H1 (cell line): ENCODE data around the gene TRPM6. TPM values are rescaled to one million over a fixed set of nuclear protein-coding genes. Genes with fewer than 3 reads are reported as not detected.

ENCODE experiments used
- CTCF ChIA-PET: fragments of 300-600 bp; sonication (Branson Sonifier 250); formaldehyde crosslinking; loops from one replicate; lab custom pipeline; 2021; ENCODE audit not compliant: partially characterized antibody; lab: Charles Lee
- POLR2A ChIA-PET: fragments of 300-600 bp; sonication (Branson Sonifier 250); formaldehyde crosslinking; loops from one replicate; lab custom pipeline; 2021; ENCODE audit warnings: inconsistent platforms; ENCODE audit not compliant: partially characterized antibody; lab: Charles Lee
- DNase-seq, 2 experiments: peaks; one replicate each; pipeline versions ENCODE4 v3.0.0 to v3.0.0-alpha.2; 2010 to 2022; ENCODE audit warnings: low spot score in 2 of 2, low read depth in 1 of 2, mixed read lengths in 1 of 2
- FAIRE-seq: peaks from 2 replicates; lab custom pipeline; 2011; peaks lifted over from hg19 to GRCh38; lab: Jason Lieb, UNC
- H2AFZ ChIP-seq: 2 replicates; pipeline ENCODE4 v1.8.1; 2012; ENCODE audit warnings: low read length, inconsistent platforms
- H2AK5ac ChIP-seq: 2 replicates; pipeline ENCODE4 v1.6.1; 2013; ENCODE audit warnings: low read depth, low read length
- H2BK120ac ChIP-seq: replicated peaks from 2 replicates; pipeline ENCODE3; 2013; ENCODE audit warnings: low read depth, low read length, inconsistent platforms
- H2BK12ac ChIP-seq: 2 replicates; pipeline ENCODE4 v1.6.1; 2013; ENCODE audit warnings: low read depth, low read length
- H2BK15ac ChIP-seq: 2 replicates; pipeline ENCODE4 v1.6.1; 2013; ENCODE audit warnings: low read length
- H2BK20ac ChIP-seq: 2 replicates; pipeline ENCODE4 v1.6.1; 2013; ENCODE audit warnings: low read length
- H2BK5ac ChIP-seq: 2 replicates; pipeline ENCODE4 v1.6.1; 2013; ENCODE audit warnings: low read depth, low read length
- H3K14ac ChIP-seq: 2 replicates; pipeline ENCODE4 v1.6.1; 2013; ENCODE audit warnings: inconsistent platforms; ENCODE audit not compliant: insufficient read length
- H3K18ac ChIP-seq: 2 replicates; pipeline ENCODE4 v1.6.1; 2013; ENCODE audit warnings: low read length; ENCODE audit errors: extremely low read depth
- H3K23ac ChIP-seq: 2 replicates; pipeline ENCODE4 v1.6.1; 2013; ENCODE audit warnings: inconsistent platforms; ENCODE audit not compliant: insufficient read length
- H3K23me2 ChIP-seq: 2 replicates; pipeline ENCODE4 v1.6.1; 2013; ENCODE audit warnings: low read depth, low read length
- H3K27ac ChIP-seq: 2 replicates; pipeline ENCODE4 v1.6.1; 2011; ENCODE audit warnings: low read depth, low read length, inconsistent platforms
- H3K27me3 ChIP-seq, 4 experiments: replicated peaks in 1 of 4; 1 replicate in 1 of 4; 2 replicates in 3 of 4; pipeline versions ENCODE4 v1.6.1 to v1.8.1; 2011 to 2013; ENCODE audit warnings: low read length in 3 of 4, mild to moderate bottlenecking in 3 of 4, inconsistent platforms in 2 of 4, mixed read lengths in 2 of 4, moderate library complexity in 1 of 4; ENCODE audit not compliant: control insufficient read depth in 3 of 4, insufficient read depth in 3 of 4; ENCODE audit errors: extremely low read depth in 1 of 4
- H3K36me3 ChIP-seq, 4 experiments: 2 replicates each; pipeline versions ENCODE4 v1.6.1 to v1.8.1; 2011 to 2013; ENCODE audit warnings: mild to moderate bottlenecking in 4 of 4, low read length in 3 of 4, moderate library complexity in 2 of 4, control low read depth in 1 of 4, inconsistent platforms in 1 of 4; ENCODE audit not compliant: insufficient read depth in 4 of 4, control insufficient read depth in 2 of 4
- H3K4ac ChIP-seq: replicated peaks from 2 replicates; pipeline ENCODE3; 2013; ENCODE audit warnings: low read length, low read depth, mixed read lengths, inconsistent platforms; ENCODE audit not compliant: insufficient read length
- H3K4me1 ChIP-seq, 4 experiments: replicated peaks in 1 of 4; 1 replicate in 1 of 4; 2 replicates in 3 of 4; pipeline versions ENCODE4 v1.6.1 to v1.8.1; 2011 to 2013; ENCODE audit warnings: low read length in 3 of 4, inconsistent platforms in 2 of 4, mixed read lengths in 1 of 4; ENCODE audit not compliant: insufficient read depth in 4 of 4, control insufficient read depth in 3 of 4
- H3K4me2 ChIP-seq, 2 experiments: 2 replicates each; pipeline versions ENCODE4 v1.6.1 to v1.8.1; 2011 to 2013; ENCODE audit warnings: low read depth in 2 of 2, low read length in 2 of 2, control low read depth in 1 of 2, inconsistent platforms in 1 of 2, mild to moderate bottlenecking in 1 of 2; ENCODE audit not compliant: insufficient read depth in 1 of 2
- H3K4me3 ChIP-seq, 4 experiments: fragments of 200-600, 300-600 bp in 1 of 4; sonication (generic), shearing (Covaris generic), sonication (Bioruptor Twin) in 1 of 4; 2 replicates each; pipeline versions ENCODE4 v1.5.1 to v1.8.1; 2011 to 2016; ENCODE audit warnings: low read length in 4 of 4, low read depth in 3 of 4, control low read depth in 2 of 4, inconsistent platforms in 2 of 4, mild to moderate bottlenecking in 2 of 4, mixed read lengths in 1 of 4, moderate library complexity in 1 of 4; ENCODE audit not compliant: insufficient read depth in 2 of 4; ENCODE audit errors: extremely low read depth in 1 of 4
- H3K56ac ChIP-seq: replicated peaks from 2 replicates; pipeline ENCODE3; 2013; ENCODE audit warnings: low read depth, mild to moderate bottlenecking, mixed read lengths, low read length, inconsistent platforms; ENCODE audit not compliant: insufficient read length
- H3K79me1 ChIP-seq: 2 replicates; pipeline ENCODE4 v1.6.1; 2013; ENCODE audit warnings: low read depth, low read length, control low read depth
- H3K79me2 ChIP-seq, 2 experiments: 2 replicates each; pipeline versions ENCODE4 v1.6.1 to v1.8.1; 2012 to 2013; ENCODE audit warnings: low read length in 2 of 2, mild to moderate bottlenecking in 2 of 2, inconsistent platforms in 1 of 2; ENCODE audit not compliant: insufficient read depth in 2 of 2, control insufficient read depth in 1 of 2
- H3K9ac ChIP-seq, 4 experiments: replicated peaks in 1 of 4; 1 replicate in 1 of 4; 2 replicates in 3 of 4; pipeline versions ENCODE4 v1.6.1 to v1.8.1; 2011 to 2013; ENCODE audit warnings: low read depth in 3 of 4, low read length in 3 of 4, control low read depth in 2 of 4, mild to moderate bottlenecking in 2 of 4, moderate library complexity in 2 of 4, inconsistent platforms in 1 of 4; ENCODE audit errors: extremely low read depth in 1 of 4
- H3K9me3 ChIP-seq, 2 experiments: 2 replicates each; pipeline versions ENCODE4 v1.6.1 to v1.8.1; 2012 to 2013; ENCODE audit warnings: mild to moderate bottlenecking in 2 of 2, moderate library complexity in 2 of 2, control low read depth in 1 of 2, inconsistent platforms in 1 of 2, low read depth in 1 of 2, low read length in 1 of 2, mixed read lengths in 1 of 2; ENCODE audit not compliant: insufficient read depth in 2 of 2
- H4K20me1 ChIP-seq, 2 experiments: replicated peaks in 1 of 2; 2 replicates each; pipeline versions ENCODE3 to v1.8.1; 2011 to 2013; ENCODE audit warnings: inconsistent platforms in 2 of 2, low read length in 2 of 2, mild to moderate bottlenecking in 1 of 2; ENCODE audit not compliant: insufficient read depth in 2 of 2, control insufficient read depth in 1 of 2
- H4K5ac ChIP-seq: 2 replicates; pipeline ENCODE4 v1.6.1; 2013; ENCODE audit warnings: low read length, low read depth, mixed read lengths, inconsistent platforms; ENCODE audit not compliant: insufficient read length
- H4K8ac ChIP-seq: 2 replicates; pipeline ENCODE4 v1.8.0; 2013; ENCODE audit warnings: mild to moderate bottlenecking, moderate library complexity, low read length, inconsistent platforms; ENCODE audit not compliant: insufficient read depth; ENCODE audit errors: extremely low read depth
- H4K91ac ChIP-seq: replicated peaks from 2 replicates; pipeline ENCODE3; 2013; ENCODE audit warnings: low read length, mixed read lengths, inconsistent platforms; ENCODE audit not compliant: insufficient read length
- CBX5 ChIP-seq: fragments of 300-800, 300-1000 bp; sonication (generic); IDR thresholded peaks from 2 replicates; pipeline ENCODE4 v1.7.1; 2016; ENCODE audit warnings: antibody characterized with exemption, low read length, low read depth
- CBX8 ChIP-seq: fragments of 300-800, 300-1000 bp; sonication (generic); IDR thresholded peaks from 2 replicates; pipeline ENCODE4 v1.7.1; 2016; ENCODE audit warnings: low read depth, low read length, borderline replicate concordance
- HDAC2 ChIP-seq, 2 experiments: fragments of 300-600 bp in 1 of 2; sonication (generic) in 1 of 2; IDR thresholded peaks; 2 replicates each; pipeline ENCODE4 v1.6.1; 2011 to 2012; ENCODE audit warnings: low read depth in 2 of 2, low read length in 2 of 2, mild to moderate bottlenecking in 2 of 2, moderate library complexity in 2 of 2, borderline replicate concordance in 1 of 2, inconsistent platforms in 1 of 2
- JUN ChIP-seq: IDR thresholded peaks from 2 replicates; pipeline ENCODE4 v1.6.1; 2011; ENCODE audit warnings: low read depth, mild to moderate bottlenecking, improper control_type of control experiment, low read length
- MAFK ChIP-seq: IDR thresholded peaks from 2 replicates; pipeline ENCODE4 v1.6.1; 2012; ENCODE audit warnings: low read depth, mild to moderate bottlenecking, improper control_type of control experiment, low read length
- MAX ChIP-seq: IDR thresholded peaks from 2 replicates; pipeline ENCODE4 v1.6.1; 2012; ENCODE audit warnings: inconsistent platforms
- NANOG ChIP-seq: IDR thresholded peaks from 2 replicates; pipeline ENCODE4 v1.6.1; 2011; ENCODE audit warnings: low read length, low read depth, mild to moderate bottlenecking, inconsistent platforms; ENCODE audit not compliant: insufficient read depth, poor library complexity, severe bottlenecking
- POLR2AphosphoS5 ChIP-seq: IDR thresholded peaks from 2 replicates; pipeline ENCODE4 v1.6.1; 2011; ENCODE audit warnings: low read depth, low read length
- POU5F1 ChIP-seq: IDR thresholded peaks from 2 replicates; pipeline ENCODE4 v1.6.1; 2011; ENCODE audit warnings: low read depth, mild to moderate bottlenecking, low read length, moderate library complexity
- RBBP5 ChIP-seq: IDR thresholded peaks from 2 replicates; pipeline ENCODE4 v1.7.1; 2012; ENCODE audit warnings: low read depth, mild to moderate bottlenecking, inconsistent platforms, low read length, moderate library complexity, borderline replicate concordance
- RXRA ChIP-seq: IDR thresholded peaks from 2 replicates; pipeline ENCODE4 v1.6.1; 2011; ENCODE audit warnings: low read depth, mild to moderate bottlenecking, low read length, moderate library complexity; ENCODE audit not compliant: insufficient read depth
- SIRT6 ChIP-seq: IDR thresholded peaks from one replicate; pipeline ENCODE4 v1.7.1; 2012; ENCODE audit warnings: low read length, inconsistent platforms
- SP2 ChIP-seq: IDR thresholded peaks from 2 replicates; pipeline ENCODE4 v1.6.1; 2012; ENCODE audit warnings: mild to moderate bottlenecking, low read length, inconsistent platforms
- TAF7 ChIP-seq: optimal IDR thresholded peaks from 2 replicates; pipeline ENCODE3; 2011; ENCODE audit warnings: low read depth, mild to moderate bottlenecking, inconsistent platforms, low read length, moderate library complexity, borderline replicate concordance
- WGBS, 2 experiments: shearing (Covaris generic) in 1 of 2; methylation state at CpG; one replicate each; pipeline versions ENCODE4 v1.1.6 to v1.1.7; 2013 to 2015; ENCODE audit warnings: low lambda C conversion rate in 2 of 2, mixed read lengths in 2 of 2, inconsistent platforms in 1 of 2, low coverage in 1 of 2, missing lambda C conversion rate in 1 of 2; ENCODE audit not compliant: insufficient replicate concordance in 2 of 2, insufficient coverage in 1 of 2, insufficient read length in 1 of 2; ENCODE audit errors: extremely low coverage in 1 of 2, missing lambda C conversion rate in 1 of 2; 5-methylcytosine and 5-hydroxymethylcytosine counted together
- polyA plus RNA-seq, 7 experiments: library from polyadenylated mRNA; depleted of rRNA in 3 of 7; stranded (reverse) in 5 of 7; unstranded in 2 of 7; fragments of >200 nt in 5 of 7; fragments of 200-250 nt in 2 of 7; gene quantifications; 1 replicate in 5 of 7; 2 replicates in 1 of 7; 4 replicates in 1 of 7; pipeline versions ENCODE4 v1.2.1 to v1.2.3, GENCODE V29; 2011 to 2013; ENCODE audit warnings: missing spikeins in 2 of 7, mixed read lengths in 2 of 7
- total RNA-seq: library from RNA; stranded (reverse); fragmentation: NEBNext Ultra II Directional; extraction: Animal tissue kit (Norgen Biotek cat#: 25700); gene quantifications from 2 replicates; pipeline ENCODE4 v1.2.1, GENCODE V29; 2021

Gene TRPM6
- total and polyA plus RNA-seq, 2 of the 8 experiments (the other 6 are each of a cell fraction or from before 2014, with no cell fraction given), result 0.45 to 1.5 TPM

DNA sequence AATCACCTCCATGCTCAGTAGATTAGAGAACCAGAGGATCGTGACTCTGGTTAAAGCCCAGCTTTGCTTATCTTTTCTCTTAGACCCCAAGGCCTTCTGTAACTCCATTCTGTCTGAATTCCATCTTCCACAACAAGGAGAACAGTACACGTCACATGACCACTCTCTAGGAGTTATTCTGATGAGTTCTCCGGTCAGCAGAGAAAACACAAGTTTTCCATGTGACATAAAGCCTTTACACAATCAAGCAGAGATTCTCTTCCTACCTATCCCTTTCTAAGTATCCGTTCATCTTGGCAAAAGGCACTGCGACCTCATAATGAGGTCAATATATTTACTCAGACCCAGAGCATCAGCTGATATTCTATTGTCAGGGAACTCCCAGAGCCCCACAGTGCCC lies 112.3 kb downstream of the TRPM6 start:
- Histone ChIP-seq H3K4me2 (no peak overlapping the region), H3K9me3 (no peaks in the 10 kb centered on the region), H2BK20ac (no peak overlapping the region), H3K23me2 (no peaks in the 10 kb centered on the region; the same call in 1 of the 2 replicates), H2BK12ac (no peak overlapping the region), H3K14ac (no peak overlapping the region), H3K18ac (no peak overlapping the region), H4K20me1 (no peaks in the 10 kb centered on the region), H3K79me1 (no peaks in the 10 kb centered on the region), H3K4me3 (no peak overlapping the region), H2BK15ac (no peak overlapping the region), H2BK5ac (no peak overlapping the region), H4K8ac (no peak overlapping the region), H4K91ac (no peak overlapping the region), H3K56ac (no peak overlapping the region), H3K36me3 (no peaks in the 10 kb centered on the region), H3K79me2 (no peaks in the 10 kb centered on the region), H3K4me1 (0 out of 7 replicates have a peak, but pooled peaks cover 0 to 1% (median 0%) of the 10 kb centered on the region in 4 experiments), H3K27ac (no peak overlapping the region), H4K5ac (no peak overlapping the region), H3K27me3 (no peaks in the 10 kb centered on the region), H2BK120ac (no peak overlapping the region), H2AK5ac (no peak overlapping the region), H2AFZ (no peak overlapping the region), H3K23ac (no peak overlapping the region), H3K4ac (no peak overlapping the region), H3K9ac (no peak overlapping the region)
- FAIRE-seq (no peak), DNase-seq (no peak)
- ChIA-PET CTCF (interaction anchor here (0.7 to 14.0 kb wide), 30 partner anchors 9 to 463 kb away, joined by 3 to 241 read pairs (median 4); partner anchors contain the start of genes C9orf40 and TRPM6), POLR2A (no interaction called here)
- 91% methylated on average over 5 of the region's 5 CpGs; no CpG with 5 or more reads in 1 of the 2 experiments for WGBS, 2 experiments
- TF ChIP-seq MAFK, result no peak
- TF ChIP-seq HDAC2 (IDR thresholded peaks at IDR 0.05; ENCODE audit: borderline replicate concordance in 1 of 2, low read depth in 2 of 2, low read length in 2 of 2), result no peak
- no peak for TF ChIP-seq RXRA
- no peak for TF ChIP-seq SP2
- no peak for TF ChIP-seq CBX8
- TF ChIP-seq JUN, result no peak
- no peak for TF ChIP-seq POLR2AphosphoS5
- no peak for TF ChIP-seq TAF7
- no peak for TF ChIP-seq CBX5
- TF ChIP-seq NANOG, result no peak
- TF ChIP-seq RBBP5, result no peak
- TF ChIP-seq MAX, result no peak
- TF ChIP-seq SIRT6, result no peak
- TF ChIP-seq POU5F1, result no peak
